HG03575 (cell line): ENCODE results near the gene SMARCA4.
"Not testable (repeated sequence)": the region's sequence is repeated elsewhere in the genome, so short reads cannot be mapped to it uniquely, and the experiment has no call there.

ENCODE experiments used
- ATAC-seq: cut with Tn5 transposase; IDR thresholded peaks from one replicate; pipeline ENCODE4 v1.9.1; 2021; ENCODE audit not compliant: unreplicated experiment, insufficient number of reproducible peaks, low FRiP score; ENCODE audit errors: extremely low read depth

The SMARCA4 gene

DNA sequence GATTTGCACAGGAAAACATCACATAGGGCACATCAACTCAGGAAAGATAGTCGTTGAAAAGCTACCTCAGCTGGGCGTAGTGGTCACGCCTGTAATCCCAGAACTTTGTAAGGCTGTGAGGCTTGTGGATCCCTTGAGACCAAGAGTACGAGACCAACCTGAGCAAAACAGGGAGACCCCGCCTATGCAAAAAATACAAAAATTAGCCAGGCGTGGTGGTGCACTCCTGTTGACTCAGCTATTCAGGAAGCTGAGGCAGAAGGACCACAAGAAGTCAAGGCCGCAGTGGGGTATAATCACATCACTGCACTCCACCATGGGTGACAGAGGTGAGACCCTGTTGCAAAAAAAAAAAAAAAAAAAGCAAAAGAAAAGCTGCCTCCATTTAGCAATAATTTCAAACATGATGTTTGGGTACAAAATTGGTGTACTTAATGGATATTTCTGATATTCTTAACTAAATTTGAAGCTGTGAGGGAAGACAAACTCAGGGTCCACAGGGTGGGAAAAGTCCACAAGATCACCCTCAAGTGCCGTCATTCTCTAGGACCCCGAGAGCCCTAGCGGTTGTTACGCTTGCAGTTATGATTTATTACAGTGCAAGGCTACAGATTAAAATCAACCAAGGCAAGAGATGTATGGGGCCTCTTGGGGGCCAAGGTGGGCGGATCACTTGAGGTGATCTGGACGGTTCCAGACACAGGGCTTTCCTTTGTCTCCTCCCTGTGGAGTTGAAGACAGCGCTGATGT, 86.0 kb downstream of the SMARCA4 start:
- no peak for ATAC-seq

DNA sequence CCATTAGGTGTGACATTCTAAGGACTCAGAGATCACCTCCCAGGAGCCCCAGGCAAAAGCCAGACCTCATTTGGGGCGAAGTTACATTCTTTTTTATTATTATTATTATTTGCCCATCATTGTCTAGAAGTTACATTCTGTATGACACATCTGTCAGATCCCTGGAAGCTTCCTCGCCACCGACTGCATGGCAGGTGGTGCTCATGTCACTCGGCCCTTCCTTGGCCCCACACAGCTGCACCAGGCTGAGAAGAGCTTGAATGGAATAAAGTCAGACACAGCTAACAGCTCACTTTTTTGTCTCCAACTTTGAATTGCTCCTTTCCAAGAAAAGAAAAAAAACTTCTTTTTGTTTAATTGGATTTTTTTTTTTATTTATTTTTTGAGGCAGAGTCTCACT, 87.0 kb downstream of the SMARCA4 start:
- no peak for ATAC-seq

DNA sequence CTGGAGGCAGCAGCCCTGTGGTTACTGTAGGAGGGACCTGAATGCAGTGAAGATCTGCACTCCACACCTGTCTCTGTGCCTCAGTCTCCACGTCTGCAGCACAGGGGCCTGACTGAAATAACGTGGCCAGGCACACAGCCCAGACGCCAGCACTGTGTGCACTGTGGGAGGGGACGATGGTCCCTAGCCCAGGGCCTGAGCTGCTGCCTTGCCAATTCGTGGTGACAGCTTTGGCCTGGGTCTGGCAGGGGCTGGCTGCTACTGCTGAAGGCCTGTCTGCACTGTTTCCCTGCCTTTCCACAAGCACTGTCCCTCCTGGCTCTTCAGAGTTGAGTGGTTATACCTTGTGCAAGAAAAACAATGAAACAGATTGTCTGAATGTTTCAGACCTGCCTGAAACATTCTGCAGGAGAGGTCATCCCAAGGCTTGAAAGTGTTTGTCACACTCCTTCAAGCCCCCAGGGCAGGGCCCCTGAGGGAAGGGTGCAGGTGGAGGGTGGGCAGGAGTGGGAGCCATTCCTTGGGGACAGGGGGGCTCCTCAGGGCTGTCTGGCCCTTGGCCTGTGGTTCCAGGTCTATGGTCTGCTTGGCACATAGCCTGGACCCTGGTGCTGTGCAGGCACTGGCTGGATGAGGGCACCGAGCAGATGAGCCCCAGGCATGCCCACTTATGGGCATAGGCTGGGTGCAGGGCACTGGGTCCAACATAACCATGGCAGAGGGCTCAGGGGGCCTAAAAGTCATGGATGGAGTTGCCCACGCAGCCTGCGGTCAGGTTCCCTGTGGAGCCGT, 89.7 kb downstream of the SMARCA4 start:
- no peak for ATAC-seq

DNA sequence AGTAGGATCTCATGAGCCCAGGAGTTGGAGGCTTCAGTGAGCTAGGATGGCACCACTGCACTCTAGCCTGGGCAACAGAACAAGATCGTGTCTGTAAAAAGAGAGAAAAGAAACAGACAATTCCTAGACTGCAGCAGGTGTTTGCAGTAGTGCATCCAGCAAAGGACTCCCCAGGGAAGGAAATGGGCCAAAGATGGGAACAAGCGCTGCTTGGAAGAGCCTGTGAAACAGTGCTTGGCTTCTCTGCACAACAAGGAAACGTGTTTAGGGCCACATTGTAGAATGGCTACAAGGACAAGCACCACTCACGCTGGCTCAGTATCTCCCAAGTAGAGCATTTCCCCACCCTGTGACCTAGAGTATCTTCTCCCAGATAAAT, 93.0 kb downstream of the SMARCA4 start:
- ATAC-seq = no peak

DNA sequence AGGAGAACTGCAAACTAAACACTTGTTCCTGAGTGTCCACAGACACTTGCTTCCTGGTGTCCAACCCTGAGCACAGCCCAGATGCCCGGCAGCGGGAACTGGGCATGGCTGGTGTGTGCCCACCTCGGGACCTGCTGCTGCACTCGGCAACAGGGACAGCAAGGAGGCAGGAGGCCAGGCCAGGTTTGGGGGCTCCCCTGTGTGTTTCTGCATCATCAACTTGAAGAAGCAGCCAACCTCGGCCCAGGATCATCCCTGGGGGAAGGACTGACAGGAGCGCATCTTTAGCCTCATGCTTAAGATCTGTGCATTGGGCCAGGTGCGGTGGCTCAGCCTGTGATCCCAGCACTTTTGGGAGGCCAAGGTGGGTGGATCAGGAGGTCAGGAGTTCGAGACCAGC, 93.4 kb downstream of the SMARCA4 start:
- no peak for ATAC-seq

DNA sequence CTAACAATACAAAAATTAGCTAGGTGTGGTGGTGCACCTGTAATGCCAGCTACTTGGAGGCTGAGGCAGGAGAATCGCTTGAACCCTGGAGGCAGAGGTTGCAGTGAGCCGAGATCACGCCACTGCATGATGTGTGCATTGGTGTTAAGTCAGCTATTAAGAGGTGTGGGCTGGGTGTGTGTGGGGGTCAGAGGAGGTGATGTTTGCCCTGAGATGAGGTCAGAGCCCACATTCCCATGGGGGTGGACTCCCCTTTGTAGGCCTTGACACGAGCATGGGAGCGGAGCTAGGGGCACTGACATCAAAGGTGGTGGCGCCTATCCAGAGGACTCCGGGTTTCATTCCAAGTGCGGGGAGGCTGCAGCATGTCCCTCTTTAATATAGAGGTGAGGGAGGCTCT, 93.8 kb downstream of the SMARCA4 start:
- no peak for ATAC-seq

DNA sequence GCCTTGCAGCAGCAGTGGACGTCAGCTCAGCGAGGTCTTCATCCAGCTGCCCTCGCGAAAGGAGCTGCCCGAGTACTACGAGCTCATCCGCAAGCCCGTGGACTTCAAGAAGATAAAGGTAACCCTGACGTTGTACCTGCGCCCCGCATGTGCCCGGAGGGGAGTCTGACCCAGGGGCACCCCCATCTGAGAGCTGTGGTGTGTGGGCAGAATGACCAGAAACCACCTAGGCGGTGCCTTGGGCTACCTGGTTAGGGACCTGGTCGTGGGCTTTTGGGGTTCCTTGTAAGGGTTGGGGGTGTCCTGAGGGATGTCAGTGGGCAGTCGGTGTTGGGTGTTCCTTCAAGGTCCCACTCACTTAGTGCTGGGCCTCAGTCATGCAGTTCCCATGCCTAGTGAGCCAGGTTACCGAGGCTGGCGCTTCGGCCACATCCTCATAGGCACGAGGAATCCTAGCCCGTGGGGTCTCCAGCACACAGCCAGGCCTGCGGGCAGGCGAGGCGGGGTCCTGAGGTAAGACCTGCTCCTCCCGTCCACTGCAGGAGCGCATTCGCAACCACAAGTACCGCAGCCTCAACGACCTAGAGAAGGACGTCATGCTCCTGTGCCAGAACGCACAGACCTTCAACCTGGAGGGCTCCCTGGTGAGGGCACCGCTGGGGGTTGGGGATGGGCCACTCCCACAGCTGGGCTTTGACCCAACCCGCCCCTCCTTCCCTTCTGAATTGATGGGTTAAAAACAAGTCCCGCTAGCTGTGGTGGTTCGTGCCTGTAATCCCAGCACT, 97.6 kb downstream of the SMARCA4 start:
- ATAC-seq = no peak

DNA sequence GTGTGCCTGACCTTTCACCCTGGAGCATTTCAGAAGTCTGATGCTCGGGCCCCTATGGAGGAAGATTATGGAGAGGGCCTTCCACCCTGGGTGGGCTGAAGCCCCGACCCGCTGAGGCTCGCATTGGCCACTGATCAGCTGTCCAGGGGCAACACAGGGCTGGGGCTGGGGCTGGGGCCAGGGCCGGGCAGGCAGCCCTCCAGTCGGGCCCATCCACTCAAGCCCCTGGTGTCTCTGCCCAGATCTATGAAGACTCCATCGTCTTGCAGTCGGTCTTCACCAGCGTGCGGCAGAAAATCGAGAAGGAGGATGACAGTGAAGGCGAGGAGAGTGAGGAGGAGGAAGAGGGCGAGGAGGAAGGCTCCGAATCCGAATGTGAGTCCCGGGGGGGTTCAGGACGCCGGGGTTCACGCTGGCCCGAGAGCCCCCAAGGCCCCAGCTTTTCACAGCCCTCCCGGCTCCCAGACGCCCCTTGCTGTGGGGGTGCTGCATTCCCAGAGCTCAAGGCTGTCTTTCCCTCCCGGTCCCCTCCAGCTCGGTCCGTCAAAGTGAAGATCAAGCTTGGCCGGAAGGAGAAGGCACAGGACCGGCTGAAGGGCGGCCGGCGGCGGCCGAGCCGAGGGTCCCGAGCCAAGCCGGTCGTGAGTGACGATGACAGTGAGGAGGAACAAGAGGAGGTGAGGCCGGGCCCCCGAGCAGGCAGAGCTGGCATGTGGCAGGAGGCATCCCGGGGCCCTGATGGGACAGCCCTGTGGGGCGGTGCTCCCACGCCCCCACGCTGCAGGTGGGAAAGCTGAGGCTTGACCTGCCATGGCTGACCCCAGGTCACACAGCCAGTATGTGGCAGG, 98.9 kb downstream of the SMARCA4 start:
- ATAC-seq = no peak

DNA sequence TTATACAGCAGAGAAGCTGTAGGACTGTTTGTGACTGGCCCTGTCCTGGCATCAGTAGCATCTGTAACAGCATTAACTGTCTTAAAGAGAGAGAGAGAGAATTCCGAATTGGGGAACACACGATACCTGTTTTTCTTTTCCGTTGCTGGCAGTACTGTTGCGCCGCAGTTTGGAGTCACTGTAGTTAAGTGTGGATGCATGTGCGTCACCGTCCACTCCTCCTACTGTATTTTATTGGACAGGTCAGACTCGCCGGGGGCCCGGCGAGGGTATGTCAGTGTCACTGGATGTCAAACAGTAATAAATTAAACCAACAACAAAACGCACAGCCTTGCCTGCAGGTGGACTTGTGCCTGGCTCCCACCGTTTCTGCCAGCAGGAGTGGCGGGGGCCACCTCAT, 101.1 kb downstream of the SMARCA4 start:
- no peak for ATAC-seq

DNA sequence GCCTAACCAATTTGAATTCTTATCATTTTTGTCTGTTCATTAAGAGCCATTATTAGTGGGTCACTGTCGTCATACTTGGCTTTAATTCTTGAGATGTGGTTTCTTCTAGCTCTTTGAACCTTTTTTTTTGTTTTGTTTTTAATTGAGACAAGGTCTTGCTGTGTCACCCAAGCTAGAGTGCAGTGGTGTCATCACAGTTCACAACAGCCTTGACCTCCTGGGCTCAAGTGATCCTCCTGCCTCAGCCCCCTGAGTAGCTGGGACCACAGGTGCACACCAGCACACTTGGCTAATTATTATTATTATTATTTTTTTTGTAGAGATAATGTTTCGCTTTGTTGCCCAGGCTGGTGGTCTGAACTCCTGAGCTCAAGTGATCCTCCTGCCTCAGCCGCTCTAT, 102.6 kb downstream of the SMARCA4 start:
- ATAC-seq = no peak

DNA sequence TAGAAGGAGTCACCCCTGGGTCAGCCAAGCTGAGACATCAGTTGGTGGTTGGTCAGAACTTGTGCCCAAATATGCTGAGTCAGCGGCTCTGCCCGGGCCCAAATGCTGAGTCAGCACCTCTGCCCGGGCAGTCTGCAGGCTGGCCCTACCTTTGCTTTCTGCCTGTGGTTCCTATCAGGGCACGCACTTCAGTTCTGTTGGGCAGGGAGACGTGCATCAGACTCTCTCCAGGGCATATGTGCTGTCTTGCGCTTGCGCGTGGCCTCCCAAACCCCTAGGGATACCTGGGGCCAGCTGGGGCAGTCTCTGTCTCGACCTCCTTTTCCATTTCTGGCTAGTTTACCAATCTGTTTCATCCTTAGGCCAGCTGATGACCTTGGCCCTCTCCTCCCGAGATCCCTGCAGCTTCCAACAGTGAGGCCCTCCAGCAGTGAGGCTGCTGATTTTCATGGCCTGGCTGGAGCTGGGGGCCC, 104.0 kb downstream of the SMARCA4 start:
- ATAC-seq = no peak

DNA sequence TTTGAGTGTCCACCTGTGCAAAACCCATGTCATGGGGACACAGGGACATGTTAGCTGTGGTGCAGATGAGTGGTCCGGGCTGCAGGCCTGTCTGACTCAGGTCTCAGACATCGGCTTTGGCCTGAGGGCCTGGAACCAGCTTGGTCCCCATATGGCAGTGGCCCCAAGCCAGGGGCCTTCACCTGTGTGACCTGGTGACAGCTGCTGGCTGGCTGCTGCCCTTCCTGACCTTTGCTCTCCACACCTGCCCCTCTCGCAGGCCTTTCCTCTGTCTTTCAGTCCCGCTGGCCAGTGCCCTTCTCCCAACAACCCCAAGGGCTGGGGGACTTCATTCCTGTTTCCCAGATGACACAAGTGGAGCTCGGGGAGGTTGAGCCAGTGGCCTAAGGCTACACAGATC, 105.5 kb downstream of the SMARCA4 start:
- no peak for ATAC-seq

DNA sequence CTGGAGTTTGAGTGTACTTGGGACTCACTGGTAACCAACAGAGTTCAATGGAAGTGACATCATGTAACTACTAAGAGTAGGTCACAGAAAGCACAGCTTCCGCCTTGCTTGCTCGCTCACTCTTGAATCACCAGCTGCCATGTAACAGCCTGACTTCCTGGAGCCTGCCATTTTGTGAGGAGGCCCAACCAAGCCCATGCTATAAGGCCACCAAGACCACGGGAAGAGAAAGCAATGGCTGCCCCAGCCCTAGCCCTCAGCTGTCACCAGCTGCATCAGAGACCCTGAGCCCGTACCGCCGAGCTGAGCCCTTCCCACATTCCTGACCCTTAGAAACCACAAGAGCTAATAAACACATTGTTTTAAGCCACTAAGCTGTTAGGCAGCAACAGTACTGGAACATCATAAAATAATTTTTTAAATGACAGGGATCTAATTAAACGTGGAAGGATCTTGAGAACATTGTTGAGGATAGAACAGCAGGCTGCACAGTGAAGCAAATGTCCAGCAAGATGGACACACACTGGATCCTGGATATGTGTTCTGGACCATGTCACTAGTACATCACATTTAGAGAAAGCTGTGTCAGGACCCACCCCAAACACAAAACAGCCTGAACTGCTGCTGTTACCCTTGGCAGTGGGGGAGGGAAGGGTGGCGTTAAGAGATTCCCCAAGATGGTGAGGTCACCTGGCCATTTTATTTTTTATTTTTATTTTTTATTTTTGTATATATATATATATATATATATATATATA, 106.7 kb downstream of the SMARCA4 start:
- ATAC-seq = no peak

DNA sequence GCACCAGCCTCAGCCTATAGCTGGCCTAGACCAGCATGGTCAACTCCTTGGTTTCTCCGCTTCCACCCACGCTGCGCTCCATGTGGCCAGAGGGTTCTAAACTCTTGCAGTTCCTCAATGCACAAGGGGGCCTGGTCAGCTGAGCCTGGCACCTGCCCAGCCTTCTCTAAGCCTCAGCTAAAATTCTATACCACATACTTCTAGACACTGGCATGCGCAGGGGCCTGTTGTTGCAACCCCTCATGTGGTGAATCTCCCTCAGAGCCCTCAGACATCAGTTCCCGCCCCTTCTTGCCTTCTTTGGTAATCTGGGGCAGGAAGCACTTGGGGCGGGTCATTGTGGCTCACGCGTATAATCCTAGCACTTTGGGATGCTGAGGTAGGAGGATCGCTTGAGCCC, 108.7 kb downstream of the SMARCA4 start:
- no peak for ATAC-seq

DNA sequence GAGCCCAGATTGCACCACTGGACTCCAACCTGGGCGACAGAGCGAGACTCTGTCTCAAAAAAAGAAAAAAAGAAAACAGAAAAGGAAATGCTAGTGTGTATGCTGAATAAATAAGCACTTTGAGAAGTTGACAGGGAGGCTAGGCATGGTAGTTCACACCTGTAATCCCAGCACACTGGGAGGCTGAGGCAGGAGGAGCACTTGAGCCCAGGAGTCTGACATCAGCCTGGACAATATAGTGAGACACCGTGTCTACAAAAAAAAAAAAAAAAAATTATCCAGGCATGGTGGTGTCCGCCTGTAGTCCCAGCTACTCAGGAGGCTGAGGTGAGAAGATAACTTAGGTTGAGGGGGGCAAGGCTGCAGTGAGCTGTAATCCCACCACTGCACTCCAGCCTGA, 109.3 kb downstream of the SMARCA4 start:
- ATAC-seq = no peak

DNA sequence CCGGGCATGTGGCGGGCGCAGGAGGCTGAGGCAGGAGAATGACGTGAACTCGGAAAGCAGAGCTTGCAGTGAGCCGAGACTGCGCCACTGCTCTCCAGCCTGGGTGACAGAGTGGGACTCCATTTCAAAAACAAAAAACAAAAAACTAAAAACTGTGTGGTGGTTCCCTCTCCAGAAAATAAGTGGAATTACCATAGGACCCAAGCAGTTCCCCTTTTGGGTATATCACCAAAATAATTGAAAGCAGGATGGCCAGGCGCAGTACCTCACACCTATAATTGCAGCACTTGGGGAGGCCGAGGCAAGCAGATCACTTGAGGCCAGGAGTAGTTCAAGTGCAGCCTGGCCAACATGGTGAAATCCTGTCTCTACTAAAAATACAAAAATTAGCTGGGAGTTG, 112.7 kb downstream of the SMARCA4 start:
- ATAC-seq = no peak

DNA sequence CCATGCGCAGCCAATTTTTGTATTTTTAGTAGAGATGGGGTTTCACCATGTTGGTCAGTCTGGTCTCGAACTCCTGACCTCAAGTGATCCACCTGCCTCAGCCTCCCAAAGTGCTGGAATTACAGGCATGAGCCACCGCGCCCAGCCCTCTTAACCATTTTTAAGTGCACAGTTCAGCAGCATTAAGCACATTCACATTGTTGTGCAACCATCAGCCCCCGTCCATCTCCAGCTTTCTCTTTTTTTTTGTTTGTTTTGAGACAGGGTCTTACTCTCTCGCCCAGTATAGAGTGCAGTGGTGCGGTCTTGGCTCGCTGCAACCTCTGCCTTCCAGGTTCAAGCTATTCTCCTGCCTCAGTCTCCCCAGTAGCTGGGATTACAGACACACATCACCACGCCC, 116.0 kb downstream of the SMARCA4 start:
- ATAC-seq = not testable (repeated sequence)

DNA sequence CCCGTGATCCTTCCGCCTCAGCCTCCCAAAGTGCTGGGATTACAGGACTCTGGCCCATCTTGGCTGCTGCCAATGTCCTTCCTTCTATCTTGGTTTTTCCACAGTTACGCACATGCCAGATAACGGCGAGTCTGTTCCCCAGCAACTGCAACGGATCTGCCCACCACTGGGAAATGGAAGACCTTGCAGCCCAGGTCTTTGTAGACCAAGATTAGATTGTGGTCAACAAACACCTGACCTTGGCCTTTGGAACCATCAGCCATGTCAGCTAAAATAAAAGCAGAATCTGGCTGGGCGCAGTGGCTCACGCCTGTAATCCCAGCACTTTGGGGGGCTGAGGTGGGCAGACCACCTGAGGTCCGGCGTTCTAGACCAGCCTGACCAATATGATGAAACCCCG, 118.1 kb downstream of the SMARCA4 start:
- ATAC-seq = no peak
